Measurements from ENCODE around the gene OR1D5. TPM values are rescaled to one million over a fixed set of nuclear protein-coding genes. Genes with fewer than 3 reads are reported as not detected.
"Not testable (repeated sequence)": the region's sequence is repeated elsewhere in the genome, so short reads cannot be mapped to it uniquely, and the experiment has no call there.

The OR1D5 gene
- total RNA-seq, result not detected

GRCh38 chr17:3063507-3063906 is at the start of gene OR1D5:
TSS of gene OR1D5 (minus strand) at chr17:3063607. CDS start at chr17:3063607, 0 bp downstream.
- FAIRE-seq, result peak; percentile 23

GRCh38 chr17:3104322-3104721 is 40.9 kb upstream of the OR1D5 start, which contains the start of gene OR1D2:
TSS of gene OR1D2 (minus strand) at chr17:3104422. CDS start at chr17:3092996, 11,426 bp downstream.
- DNase-seq (ENCODE audit: low spot score in 2 of 2) (no peak), FAIRE-seq (no peak)

More at GRCh38 chr17:3063507-3063906, at the start of gene OR1D5:
- not testable (repeated sequence) for DNase-seq (ENCODE audit: low spot score in 2 of 2)

- not testable (repeated sequence) for FAIRE-seq; DNase-seq (ENCODE audit: low spot score in 2 of 2)
Measured at GRCh38 chr17:3073850-3074249, 10.4 kb upstream of the OR1D5 start.

GRCh38 chr17:3065192-3065591 is 1.8 kb upstream of the OR1D5 start:
- DNase-seq (ENCODE audit: low spot score in 2 of 2); FAIRE-seq: not testable (repeated sequence)

GRCh38 chr17:3062824-3063377 is 506 bp downstream of the OR1D5 start:
- not testable (repeated sequence) for DNase-seq (ENCODE audit: low spot score in 2 of 2); FAIRE-seq

- DNase-seq (ENCODE audit: low spot score in 2 of 2); FAIRE-seq: not testable (repeated sequence)
Measured at GRCh38 chr17:3054868-3055267, 8.5 kb downstream of the OR1D5 start.

GRCh38 chr17:3049705-3050295 is 13.6 kb downstream of the OR1D5 start:
- DNase-seq (ENCODE audit: low spot score in 2 of 2) (no peak), FAIRE-seq (no peak)

GRCh38 chr17:3048727-3049471 is 14.5 kb downstream of the OR1D5 start:
- FAIRE-seq (peak; percentile 95), DNase-seq (ENCODE audit: low spot score in 2 of 2) (peak; percentile 81 to 83)

GRCh38 chr17:3046753-3047152 is 16.7 kb downstream of the OR1D5 start:
- DNase-seq (ENCODE audit: low spot score in 2 of 2), result no peak
- FAIRE-seq, result no peak

GRCh38 chr17:3043737-3044365 is 19.6 kb downstream of the OR1D5 start:
- no peak for DNase-seq (ENCODE audit: low spot score in 2 of 2)
- FAIRE-seq, result no peak

- FAIRE-seq (no peak), DNase-seq (ENCODE audit: low spot score in 2 of 2) (no peak)
Measured at GRCh38 chr17:3040882-3041281, 22.5 kb downstream of the OR1D5 start.

- DNase-seq (ENCODE audit: low spot score in 2 of 2) (no peak), FAIRE-seq (no peak)
Measured at GRCh38 chr17:3039736-3040135, 23.7 kb downstream of the OR1D5 start.

GRCh38 chr17:3038941-3039340 is 24.5 kb downstream of the OR1D5 start:
- FAIRE-seq, result no peak
- no peak for DNase-seq (ENCODE audit: low spot score in 2 of 2)

- FAIRE-seq, result no peak
- no peak for DNase-seq (ENCODE audit: low spot score in 2 of 2)
Measured at GRCh38 chr17:3037259-3037658, 26.1 kb downstream of the OR1D5 start.

GRCh38 chr17:3036800-3037199 is 26.6 kb downstream of the OR1D5 start:
- FAIRE-seq (no peak), DNase-seq (ENCODE audit: low spot score in 2 of 2) (no peak)

- no peak for DNase-seq (ENCODE audit: low spot score in 2 of 2)
- FAIRE-seq, result no peak
Measured at GRCh38 chr17:3035968-3036280, 27.5 kb downstream of the OR1D5 start.

GRCh38 chr17:3035256-3035967 is 28.0 kb downstream of the OR1D5 start:
- FAIRE-seq, result no peak
- DNase-seq (ENCODE audit: low spot score in 2 of 2), result no peak

- FAIRE-seq (no peak), DNase-seq (ENCODE audit: low spot score in 2 of 2) (no peak)
Measured at GRCh38 chr17:3034578-3034920, 28.9 kb downstream of the OR1D5 start.

GRCh38 chr17:3033741-3034577 is 29.4 kb downstream of the OR1D5 start:
- no peak for DNase-seq (ENCODE audit: low spot score in 2 of 2)
- no peak for FAIRE-seq

- FAIRE-seq (no peak), DNase-seq (ENCODE audit: low spot score in 2 of 2) (no peak)
Measured at GRCh38 chr17:3033248-3033640, 30.2 kb downstream of the OR1D5 start.
